Activated T-helper 1 cell treated with Interleukin-2 at 50 U/mL for 16 hours (primary cell): ENCODE measurements around the gene FAM186B.

Experiments used
- DNase-seq: peaks from one replicate; pipeline ENCODE4 v3.0.0-alpha.2; 2020; ENCODE audit warnings: low read depth

Gene FAM186B

GRCh38 chr12:49604856-49605255 is 583 bp downstream of the FAM186B start:
- DNase-seq = no peak

GRCh38 chr12:49603721-49604120 is 1.7 kb downstream of the FAM186B start:
- DNase-seq = no peak

- DNase-seq = no peak
Observed at GRCh38 chr12:49599961-49600360, 5.5 kb downstream of the FAM186B start.

- no peak for DNase-seq
Observed at GRCh38 chr12:49598527-49598926, 6.9 kb downstream of the FAM186B start.

- DNase-seq = no peak
Observed at GRCh38 chr12:49588721-49589516, 16.5 kb downstream of the FAM186B start.

- no peak for DNase-seq
Observed at GRCh38 chr12:49588281-49588680, 17.2 kb downstream of the FAM186B start.

GRCh38 chr12:49587174-49587908 is 18.1 kb downstream of the FAM186B start:
- DNase-seq = no peak

GRCh38 chr12:49585477-49586459 is 19.7 kb downstream of the FAM186B start:
- DNase-seq = no peak

- DNase-seq = no peak
Observed at GRCh38 chr12:49584591-49584990, 20.8 kb downstream of the FAM186B start.

- DNase-seq = no peak
Observed at GRCh38 chr12:49583366-49584094, 21.9 kb downstream of the FAM186B start.

GRCh38 chr12:49582850-49583249 is 22.6 kb downstream of the FAM186B start:
- DNase-seq = no peak

GRCh38 chr12:49582201-49582600 is 23.2 kb downstream of the FAM186B start:
- no peak for DNase-seq

- DNase-seq = peak; percentile 27
Observed at GRCh38 chr12:49580572-49581535, 24.6 kb downstream of the FAM186B start.

GRCh38 chr12:49578471-49579112 is 26.8 kb downstream of the FAM186B start:
- DNase-seq = no peak

GRCh38 chr12:49577589-49578315 is 27.7 kb downstream of the FAM186B start:
- DNase-seq = no peak

- no peak for DNase-seq
Observed at GRCh38 chr12:49568442-49569162, 36.8 kb downstream of the FAM186B start.

- peak; percentile 79 for DNase-seq
Observed at GRCh38 chr12:49567611-49568441, 37.6 kb downstream of the FAM186B start, which contains the start of gene MCRS1. Gene MCRS1, minus strand, starts transcription at chr12:49568142. Its CDS starts 1,411 bp downstream, at chr12:49566731.

- DNase-seq = no peak
Observed at GRCh38 chr12:49567302-49567610, 38.2 kb downstream of the FAM186B start.
